ENCODE measurements around the gene TMEM238. TPM values are rescaled to one million over a fixed set of nuclear protein-coding genes. Genes with fewer than 3 reads are reported as not detected.

The TMEM238 gene
- total RNA-seq, 1 experiment from 2014 or later = 0.97 TPM

DNA sequence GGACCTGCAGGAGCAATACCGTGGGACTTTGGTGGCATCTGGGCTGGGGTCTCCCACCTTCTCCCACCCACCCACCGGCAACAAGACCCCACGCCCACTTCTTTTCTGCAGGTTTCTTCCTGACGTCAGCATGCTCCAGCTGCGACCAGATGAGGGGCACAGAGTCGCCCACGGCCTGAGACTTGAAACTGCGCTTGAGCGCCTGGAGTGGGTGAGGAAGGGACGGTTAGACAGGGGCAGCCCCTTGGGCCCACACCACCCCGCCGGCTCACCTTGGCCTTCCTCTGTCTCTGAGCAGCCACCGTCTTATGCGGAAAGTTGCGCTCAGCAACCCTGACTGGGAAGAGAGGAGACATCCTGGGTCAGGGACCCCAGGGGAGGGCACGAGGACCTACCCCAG, 23.2 kb downstream of the TMEM238 start:
- DNase-seq (ENCODE audit: extremely low read depth, low read depth) = no peak

GRCh38 chr19:55358943-55359908, 24.9 kb downstream of the TMEM238 start:
- no peak for DNase-seq (ENCODE audit: extremely low read depth, low read depth)

- DNase-seq (ENCODE audit: extremely low read depth, low read depth) = no peak
These were observed 25.6 kb downstream of the TMEM238 start for GRCh38 chr19:55358493-55358892.

DNA sequence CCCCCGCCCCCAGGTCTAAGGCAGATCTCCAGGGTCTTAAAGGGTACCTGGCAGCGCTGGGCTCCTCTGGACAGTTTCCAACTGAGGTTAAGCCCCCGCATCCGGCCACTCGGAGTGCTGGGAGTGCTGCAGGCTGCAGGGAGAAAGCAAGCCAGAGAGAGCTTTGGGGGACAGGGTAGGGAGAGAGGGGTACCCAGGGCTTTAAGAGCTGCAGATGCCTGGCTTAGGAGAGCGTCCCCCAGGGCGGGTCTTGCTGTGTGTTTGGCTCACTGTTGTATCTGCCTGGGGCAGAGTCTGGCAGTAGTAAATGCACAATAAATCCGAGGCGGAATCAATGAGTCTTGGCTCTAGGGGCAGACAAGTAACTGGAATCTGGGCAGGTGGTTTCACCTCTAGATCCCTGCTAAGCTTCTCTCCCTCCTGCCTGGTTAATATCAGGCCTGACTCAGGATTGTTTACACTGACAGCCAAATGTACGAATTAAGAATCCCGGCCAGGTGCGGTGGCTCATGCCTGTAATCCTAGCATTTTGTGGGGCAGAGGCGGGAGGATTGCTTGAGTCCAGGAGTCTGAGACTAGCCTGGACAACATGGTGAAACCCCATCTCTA, 28.8 kb downstream of the TMEM238 start:
- no peak for DNase-seq (ENCODE audit: extremely low read depth, low read depth)

GRCh38 chr19:55354698-55355212, 29.3 kb downstream of the TMEM238 start, which contains the start of gene COX6B2:
Gene COX6B2, minus strand, starts transcription at chr19:55354719. Its CDS starts 198 bp downstream, at chr19:55354521.
- DNase-seq (ENCODE audit: extremely low read depth, low read depth) = no peak

GRCh38 chr19:55353803-55354697, 30.0 kb downstream of the TMEM238 start:
- DNase-seq (ENCODE audit: extremely low read depth, low read depth) = no peak

DNA sequence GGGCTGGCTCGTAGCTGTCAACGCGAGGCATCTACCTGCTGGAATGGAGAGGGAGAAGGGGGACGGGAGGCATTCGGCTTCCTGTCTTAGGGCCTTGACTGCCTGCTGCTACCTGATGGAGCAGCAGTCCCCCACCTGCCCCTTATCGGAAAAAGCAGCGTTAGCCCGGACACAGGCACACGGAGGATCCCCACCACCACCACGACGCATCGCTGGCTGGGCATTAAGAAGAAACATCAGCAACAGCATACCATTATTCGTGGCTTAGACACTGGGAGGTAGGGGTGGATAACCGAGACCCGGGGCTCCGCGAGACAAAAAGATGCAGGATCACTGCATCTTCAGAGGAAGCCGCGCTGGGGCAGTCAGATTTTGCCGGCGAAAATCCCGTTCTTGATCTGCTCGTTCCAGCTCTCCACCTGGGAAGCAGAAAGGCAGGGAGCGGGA, 30.7 kb downstream of the TMEM238 start:
- DNase-seq (ENCODE audit: extremely low read depth, low read depth) = no peak

- no peak for DNase-seq (ENCODE audit: extremely low read depth, low read depth)
These were observed 31.4 kb downstream of the TMEM238 start for GRCh38 chr19:55352549-55353145.

DNA sequence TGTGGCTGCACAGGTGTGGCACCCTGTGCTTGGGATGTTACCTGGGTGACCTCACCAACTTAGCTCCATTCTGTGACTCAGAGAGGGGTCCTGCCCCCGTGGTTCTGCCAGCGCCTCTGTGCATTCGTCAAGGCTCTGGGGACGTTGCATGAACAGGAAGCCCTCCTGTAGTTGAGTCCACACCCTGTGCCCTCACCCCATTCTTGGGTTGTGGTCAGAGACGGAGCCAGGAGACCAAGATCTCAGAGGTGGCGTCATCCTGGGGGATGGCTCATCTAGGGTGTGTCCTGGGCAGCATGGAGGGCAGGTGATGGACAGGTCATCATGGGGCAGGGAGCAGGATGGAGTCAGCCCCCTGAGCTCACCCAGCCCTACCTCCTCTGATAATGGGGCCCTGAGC, 32.1 kb downstream of the TMEM238 start:
- no peak for DNase-seq (ENCODE audit: extremely low read depth, low read depth)

DNA sequence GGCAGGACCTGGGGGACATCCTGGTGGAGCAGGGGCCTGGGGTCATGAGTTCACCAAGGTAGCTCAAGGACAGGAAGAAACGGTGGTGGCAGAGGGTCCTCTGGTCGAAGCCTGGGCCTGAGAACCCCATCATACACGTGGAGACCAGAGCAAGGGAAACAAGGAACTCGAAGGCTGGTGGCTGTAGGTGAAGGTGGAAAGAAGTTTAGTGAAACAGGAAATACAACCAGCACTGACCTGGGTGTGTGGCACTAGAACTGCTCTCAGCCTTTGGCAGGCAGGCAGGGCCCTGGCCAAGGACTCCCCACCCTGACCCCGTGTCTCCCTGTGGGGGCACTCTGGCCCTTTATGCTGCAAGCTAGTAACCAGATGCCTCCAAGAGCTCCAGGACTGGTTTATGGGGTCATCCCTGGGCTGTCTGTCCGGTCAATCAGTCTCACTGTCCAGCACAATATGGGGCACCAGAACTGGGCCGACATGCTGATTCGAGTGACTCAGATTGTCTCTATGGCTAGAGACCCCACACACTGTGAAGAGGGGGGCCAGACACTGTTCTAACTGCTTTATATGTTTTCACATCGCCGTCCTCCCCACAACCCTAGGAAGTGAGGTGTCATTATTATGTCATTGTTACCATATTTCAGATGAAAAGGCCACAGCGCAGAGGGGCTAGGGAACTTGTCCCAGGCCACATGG, 33.3 kb downstream of the TMEM238 start:
- no peak for DNase-seq (ENCODE audit: extremely low read depth, low read depth)

DNA sequence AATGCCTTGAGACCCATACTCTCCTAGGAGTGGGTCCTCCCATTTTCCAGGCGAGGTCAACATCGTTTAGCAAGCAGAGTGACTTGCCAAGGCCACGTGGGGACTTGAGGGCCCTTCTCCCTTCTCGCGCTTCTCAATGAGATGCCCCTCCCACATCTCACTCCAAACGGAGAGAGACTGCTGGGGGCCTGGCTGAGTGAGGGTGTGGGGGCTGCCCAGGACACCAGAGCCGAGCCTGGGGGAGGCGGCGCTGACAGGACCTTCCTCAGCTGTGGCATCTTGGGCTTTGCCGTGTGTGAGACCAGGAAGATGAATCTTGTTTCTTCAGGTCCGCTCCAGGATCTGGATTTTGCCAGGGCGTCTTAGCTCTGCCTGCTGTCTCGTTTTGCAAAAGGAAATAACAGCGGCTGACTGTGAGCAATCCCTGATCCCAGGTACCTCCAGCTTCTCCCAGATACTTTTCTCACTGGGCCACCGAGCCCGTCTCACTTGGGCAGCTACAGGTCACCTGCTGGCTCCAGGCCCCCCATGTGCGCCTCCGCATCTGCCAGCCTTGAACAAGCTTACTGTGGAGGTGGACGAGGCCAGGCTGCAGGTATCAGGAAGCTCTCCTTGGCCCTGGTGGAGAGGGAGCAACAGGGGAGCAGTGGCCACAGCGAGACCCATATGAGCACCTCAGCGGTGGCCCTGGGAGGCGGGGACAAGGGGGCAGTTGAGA, 35.6 kb downstream of the TMEM238 start:
- DNase-seq (ENCODE audit: extremely low read depth, low read depth) = no peak

- DNase-seq (ENCODE audit: extremely low read depth, low read depth) = no peak
These were observed 36.6 kb downstream of the TMEM238 start for GRCh38 chr19:55347442-55348009.

GRCh38 chr19:55346725-55347441, 37.2 kb downstream of the TMEM238 start:
- DNase-seq (ENCODE audit: extremely low read depth, low read depth) = no peak

- no peak for DNase-seq (ENCODE audit: extremely low read depth, low read depth)
These were observed 38.0 kb downstream of the TMEM238 start for GRCh38 chr19:55345818-55346724.

GRCh38 chr19:55345101-55345817, 38.8 kb downstream of the TMEM238 start:
- DNase-seq (ENCODE audit: extremely low read depth, low read depth) = no peak

DNA sequence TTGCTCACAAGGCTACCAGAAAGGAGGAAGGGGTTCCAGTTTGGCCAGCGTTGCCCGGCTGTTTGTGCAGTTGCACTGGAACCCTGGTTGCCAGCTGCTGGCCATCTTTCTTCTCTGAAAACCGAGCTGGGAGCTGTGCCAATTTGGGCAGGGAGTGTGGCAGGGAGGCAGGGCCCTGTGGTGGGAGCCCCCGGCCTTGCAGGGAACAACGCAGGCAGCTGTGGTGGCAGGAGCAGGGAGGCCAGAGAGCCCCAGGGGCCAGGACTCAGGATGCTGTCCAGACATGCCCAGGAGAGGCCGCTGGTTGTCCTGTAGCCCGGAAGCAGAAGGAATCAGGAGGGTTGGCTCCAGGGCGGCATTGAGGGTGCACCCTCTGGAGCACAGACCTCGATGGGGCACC, 39.6 kb downstream of the TMEM238 start:
- DNase-seq (ENCODE audit: extremely low read depth, low read depth) = no peak
